HL-60 (cell line): ENCODE data around the gene GTF2A1L.

Source experiments
- DNase-seq, 2 experiments: peaks; one replicate each; pipeline ENCODE4 v3.0.0-alpha.2; 2010 to 2020; ENCODE audit warnings: low read depth in 1 of 2, low spot score in 1 of 2
- H3K27ac ChIP-seq: fragments of 250-450 bp; sonication (Bioruptor Pico); replicated peaks from 2 replicates; pipeline ENCODE4 v1.5.1; 2020; ENCODE audit warnings: mild to moderate bottlenecking, moderate library complexity
- H3K27me3 ChIP-seq: fragments of 250-450 bp; sonication (Bioruptor Pico); 2 replicates; pipeline ENCODE4 v1.5.1; 2021; ENCODE audit warnings: mild to moderate bottlenecking, moderate library complexity; ENCODE audit not compliant: insufficient read depth, poor library complexity, severe bottlenecking
- H3K4me3 ChIP-seq: replicated peaks from 2 replicates; pipeline ENCODE4 v1.5.1; 2011; ENCODE audit warnings: mild to moderate bottlenecking, control low read depth, low read length; ENCODE audit not compliant: insufficient read depth
- GABPA ChIP-seq: IDR thresholded peaks from 2 replicates; pipeline ENCODE4 v1.6.1; 2012; ENCODE audit warnings: low read depth
- POLR2AphosphoS5 ChIP-seq: IDR thresholded peaks from 2 replicates; pipeline ENCODE4 v1.6.1; 2012; ENCODE audit warnings: low read depth
- SPI1 ChIP-seq: IDR thresholded peaks from 2 replicates; pipeline ENCODE4 v1.6.1; 2012; ENCODE audit warnings: low read depth, mild to moderate bottlenecking, borderline replicate concordance
- TF ChIP-seq, protein P1 (sequence below): IDR thresholded peaks from one replicate; pipeline ENCODE4 v1.5.1; 2011; ENCODE audit warnings: low read length, control low read depth, inconsistent platforms; ENCODE audit not compliant: insufficient read depth
- TF ChIP-seq, protein P2 (sequence below): IDR thresholded peaks from 2 replicates; pipeline ENCODE4 v1.6.1; 2012; ENCODE audit warnings: low read depth; ENCODE audit not compliant: insufficient replicate concordance

Gene GTF2A1L

DNA sequence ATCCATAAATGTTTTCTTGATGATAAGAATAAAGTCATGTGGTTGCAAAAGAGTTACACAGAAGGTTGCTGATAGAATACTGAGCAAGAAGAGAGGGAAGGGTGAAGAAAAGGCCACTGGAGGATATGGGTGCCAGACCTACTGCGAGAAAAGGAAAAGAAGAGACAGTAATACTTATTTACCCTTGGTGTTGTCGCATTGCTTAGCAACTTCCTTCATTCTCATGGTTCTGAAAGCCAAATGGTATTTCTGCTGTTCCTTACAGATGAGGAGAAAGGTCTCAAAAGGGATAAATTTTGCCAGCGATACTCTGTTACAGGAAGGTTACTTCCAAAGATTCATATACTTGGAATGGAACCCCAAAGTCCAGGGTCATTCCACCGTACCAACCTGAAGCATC, 75.4 kb downstream of the GTF2A1L start:
- no peak for DNase-seq
- TF ChIP-seq SPI1 (no peak), POLR2AphosphoS5 (no peak), GABPA (no peak)
- TF ChIP-seq, protein P1, sequence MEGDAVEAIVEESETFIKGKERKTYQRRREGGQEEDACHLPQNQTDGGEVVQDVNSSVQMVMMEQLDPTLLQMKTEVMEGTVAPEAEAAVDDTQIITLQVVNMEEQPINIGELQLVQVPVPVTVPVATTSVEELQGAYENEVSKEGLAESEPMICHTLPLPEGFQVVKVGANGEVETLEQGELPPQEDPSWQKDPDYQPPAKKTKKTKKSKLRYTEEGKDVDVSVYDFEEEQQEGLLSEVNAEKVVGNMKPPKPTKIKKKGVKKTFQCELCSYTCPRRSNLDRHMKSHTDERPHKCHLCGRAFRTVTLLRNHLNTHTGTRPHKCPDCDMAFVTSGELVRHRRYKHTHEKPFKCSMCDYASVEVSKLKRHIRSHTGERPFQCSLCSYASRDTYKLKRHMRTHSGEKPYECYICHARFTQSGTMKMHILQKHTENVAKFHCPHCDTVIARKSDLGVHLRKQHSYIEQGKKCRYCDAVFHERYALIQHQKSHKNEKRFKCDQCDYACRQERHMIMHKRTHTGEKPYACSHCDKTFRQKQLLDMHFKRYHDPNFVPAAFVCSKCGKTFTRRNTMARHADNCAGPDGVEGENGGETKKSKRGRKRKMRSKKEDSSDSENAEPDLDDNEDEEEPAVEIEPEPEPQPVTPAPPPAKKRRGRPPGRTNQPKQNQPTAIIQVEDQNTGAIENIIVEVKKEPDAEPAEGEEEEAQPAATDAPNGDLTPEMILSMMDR = no peak
- TF ChIP-seq, protein P2, sequence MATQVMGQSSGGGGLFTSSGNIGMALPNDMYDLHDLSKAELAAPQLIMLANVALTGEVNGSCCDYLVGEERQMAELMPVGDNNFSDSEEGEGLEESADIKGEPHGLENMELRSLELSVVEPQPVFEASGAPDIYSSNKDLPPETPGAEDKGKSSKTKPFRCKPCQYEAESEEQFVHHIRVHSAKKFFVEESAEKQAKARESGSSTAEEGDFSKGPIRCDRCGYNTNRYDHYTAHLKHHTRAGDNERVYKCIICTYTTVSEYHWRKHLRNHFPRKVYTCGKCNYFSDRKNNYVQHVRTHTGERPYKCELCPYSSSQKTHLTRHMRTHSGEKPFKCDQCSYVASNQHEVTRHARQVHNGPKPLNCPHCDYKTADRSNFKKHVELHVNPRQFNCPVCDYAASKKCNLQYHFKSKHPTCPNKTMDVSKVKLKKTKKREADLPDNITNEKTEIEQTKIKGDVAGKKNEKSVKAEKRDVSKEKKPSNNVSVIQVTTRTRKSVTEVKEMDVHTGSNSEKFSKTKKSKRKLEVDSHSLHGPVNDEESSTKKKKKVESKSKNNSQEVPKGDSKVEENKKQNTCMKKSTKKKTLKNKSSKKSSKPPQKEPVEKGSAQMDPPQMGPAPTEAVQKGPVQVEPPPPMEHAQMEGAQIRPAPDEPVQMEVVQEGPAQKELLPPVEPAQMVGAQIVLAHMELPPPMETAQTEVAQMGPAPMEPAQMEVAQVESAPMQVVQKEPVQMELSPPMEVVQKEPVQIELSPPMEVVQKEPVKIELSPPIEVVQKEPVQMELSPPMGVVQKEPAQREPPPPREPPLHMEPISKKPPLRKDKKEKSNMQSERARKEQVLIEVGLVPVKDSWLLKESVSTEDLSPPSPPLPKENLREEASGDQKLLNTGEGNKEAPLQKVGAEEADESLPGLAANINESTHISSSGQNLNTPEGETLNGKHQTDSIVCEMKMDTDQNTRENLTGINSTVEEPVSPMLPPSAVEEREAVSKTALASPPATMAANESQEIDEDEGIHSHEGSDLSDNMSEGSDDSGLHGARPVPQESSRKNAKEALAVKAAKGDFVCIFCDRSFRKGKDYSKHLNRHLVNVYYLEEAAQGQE = no peak
- Histone ChIP-seq H3K27ac (no peak overlapping the region), H3K4me3 (no peak overlapping the region), H3K27me3 (peaks cover 16% of the 10 kb centered on the region)

DNA sequence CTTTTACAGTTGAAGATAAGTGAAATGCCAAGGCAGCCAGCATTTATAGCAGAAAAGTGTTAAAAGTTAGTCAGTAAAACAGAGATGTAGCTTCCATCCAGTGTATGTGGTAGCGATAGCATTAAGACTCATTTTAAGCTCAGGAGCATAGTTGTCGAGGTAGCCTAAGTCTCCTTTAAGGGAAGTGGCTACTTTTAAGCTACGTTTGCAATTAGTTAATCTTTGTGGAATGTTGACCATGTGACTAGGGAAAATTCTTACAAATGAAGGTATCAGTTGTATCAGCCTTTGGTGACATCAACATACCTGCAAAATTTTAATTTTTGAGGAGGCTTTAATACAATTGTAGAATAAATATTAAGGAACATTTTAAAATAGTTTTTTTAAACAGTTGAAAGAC, 76.0 kb downstream of the GTF2A1L start:
- Histone ChIP-seq H3K4me3 (no peak overlapping the region), H3K27me3 (peaks cover 16% of the 10 kb centered on the region), H3K27ac (no peak overlapping the region)
- no peak for DNase-seq
- TF ChIP-seq SPI1 (no peak), GABPA (no peak), POLR2AphosphoS5 (no peak)
- TF ChIP-seq, protein P2 = no peak
- TF ChIP-seq, protein P1 = no peak

DNA sequence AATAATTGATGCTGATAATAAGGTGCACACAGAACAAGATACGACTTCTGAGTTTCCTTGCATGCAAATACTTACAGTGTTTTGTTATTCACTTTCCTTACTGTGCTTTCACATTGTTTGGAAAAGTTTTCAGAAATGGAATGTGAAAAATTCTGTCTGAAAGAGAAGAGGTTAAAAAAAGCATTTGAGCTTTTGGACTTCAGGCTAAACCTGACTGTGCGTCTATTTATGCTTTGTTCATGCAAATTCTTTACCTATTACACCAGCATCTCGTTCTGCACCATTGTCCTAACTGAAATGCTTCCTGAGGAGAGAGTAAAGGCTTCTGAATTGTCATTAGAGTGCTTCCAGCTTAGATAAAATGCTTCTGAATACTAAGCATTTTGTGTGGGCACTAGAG, 76.5 kb downstream of the GTF2A1L start:
- TF ChIP-seq, protein P1 = no peak
- TF ChIP-seq POLR2AphosphoS5 (no peak), SPI1 (no peak), GABPA (no peak)
- TF ChIP-seq, protein P2 = no peak
- Histone ChIP-seq H3K27me3 (peaks cover 16% of the 10 kb centered on the region), H3K4me3 (no peak overlapping the region), H3K27ac (no peak overlapping the region)
- DNase-seq = no peak
